ENCODE results near the gene SEC14L2.
A peak's percentile ranks its signal among the peaks of the same experiment; 100 is the strongest.

The SEC14L2 gene

GRCh38 chr22:30427871-30428270, 31.1 kb downstream of the SEC14L2 start:
- DNase-seq (ENCODE audit: low spot score) (no peak), ATAC-seq (ENCODE audit: low read depth) (no peak)
- peaks cover 21% of the 10 kb centered on the region for H3K36me3 ChIP-seq (ENCODE audit: low read depth)
- peaks cover 5% of the 10 kb centered on the region for H3K4me1 ChIP-seq (ENCODE audit: insufficient read depth, poor library complexity, severe bottlenecking)
- no peaks in the 10 kb centered on the region for H3K9me3 ChIP-seq (ENCODE audit: severe bottlenecking)
- no peak overlapping the region for H3K27ac ChIP-seq (ENCODE audit: poor library complexity, severe bottlenecking)
- no peaks in the 10 kb centered on the region for H3K27me3 ChIP-seq (ENCODE audit: insufficient read depth, poor library complexity, severe bottlenecking)
- H3K4me3 ChIP-seq (ENCODE audit: severe bottlenecking): no peak overlapping the region
- TF ChIP-seq CTCF (IDR thresholded peaks at IDR 0.05; ENCODE audit: poor library complexity, severe bottlenecking): no peak

- ATAC-seq (ENCODE audit: low read depth) (no peak), DNase-seq (ENCODE audit: low spot score) (no peak)
- Histone ChIP-seq H3K4me1 (ENCODE audit: insufficient read depth, poor library complexity, severe bottlenecking) (peaks cover 2% of the 10 kb centered on the region), H3K9me3 (ENCODE audit: severe bottlenecking) (no peaks in the 10 kb centered on the region), H3K4me3 (ENCODE audit: severe bottlenecking) (no peak overlapping the region), H3K36me3 (ENCODE audit: low read depth) (peaks cover 21% of the 10 kb centered on the region), H3K27me3 (ENCODE audit: insufficient read depth, poor library complexity, severe bottlenecking) (no peaks in the 10 kb centered on the region), H3K27ac (ENCODE audit: poor library complexity, severe bottlenecking) (no peak overlapping the region)
- no peak for TF ChIP-seq CTCF (IDR thresholded peaks at IDR 0.05; ENCODE audit: poor library complexity, severe bottlenecking)
Measured at GRCh38 chr22:30429887-30430286, 33.1 kb downstream of the SEC14L2 start.

- Histone ChIP-seq H3K27me3 (ENCODE audit: insufficient read depth, poor library complexity, severe bottlenecking) (no peaks in the 10 kb centered on the region), H3K4me1 (ENCODE audit: insufficient read depth, poor library complexity, severe bottlenecking) (no peaks in the 10 kb centered on the region), H3K4me3 (ENCODE audit: severe bottlenecking) (no peak overlapping the region), H3K9me3 (ENCODE audit: severe bottlenecking) (no peaks in the 10 kb centered on the region), H3K36me3 (ENCODE audit: low read depth) (peaks cover 21% of the 10 kb centered on the region), H3K27ac (ENCODE audit: poor library complexity, severe bottlenecking) (no peak overlapping the region)
- ATAC-seq (ENCODE audit: low read depth) (no peak), DNase-seq (ENCODE audit: low spot score) (no peak)
- peak; percentile 7 for TF ChIP-seq CTCF (IDR thresholded peaks at IDR 0.05; ENCODE audit: poor library complexity, severe bottlenecking)
Measured at GRCh38 chr22:30430933-30431332, 34.1 kb downstream of the SEC14L2 start.

GRCh38 chr22:30432096-30432495, 35.3 kb downstream of the SEC14L2 start:
- no peaks in the 10 kb centered on the region for H3K27me3 ChIP-seq (ENCODE audit: insufficient read depth, poor library complexity, severe bottlenecking)
- TF ChIP-seq CTCF (IDR thresholded peaks at IDR 0.05; ENCODE audit: poor library complexity, severe bottlenecking): no peak
- peaks cover 16% of the 10 kb centered on the region for H3K36me3 ChIP-seq (ENCODE audit: low read depth)
- H3K4me1 ChIP-seq (ENCODE audit: insufficient read depth, poor library complexity, severe bottlenecking): no peaks in the 10 kb centered on the region
- H3K4me3 ChIP-seq (ENCODE audit: severe bottlenecking): no peak overlapping the region
- no peak overlapping the region for H3K27ac ChIP-seq (ENCODE audit: poor library complexity, severe bottlenecking)
- no peak for DNase-seq (ENCODE audit: low spot score)
- no peak for ATAC-seq (ENCODE audit: low read depth)
- H3K9me3 ChIP-seq (ENCODE audit: severe bottlenecking): no peaks in the 10 kb centered on the region

- ATAC-seq (ENCODE audit: low read depth): no peak
- H3K36me3 ChIP-seq (ENCODE audit: low read depth): peaks cover 12% of the 10 kb centered on the region; the same call in 1 of the 2 replicates
Measured at GRCh38 chr22:30432520-30432919, 35.7 kb downstream of the SEC14L2 start.

More at GRCh38 chr22:30432520-30432919, 35.7 kb downstream of the SEC14L2 start:
- TF ChIP-seq CTCF (IDR thresholded peaks at IDR 0.05; ENCODE audit: poor library complexity, severe bottlenecking): no peak
- H3K9me3 ChIP-seq (ENCODE audit: severe bottlenecking): no peaks in the 10 kb centered on the region
- H3K4me1 ChIP-seq (ENCODE audit: insufficient read depth, poor library complexity, severe bottlenecking): no peaks in the 10 kb centered on the region
- H3K27ac ChIP-seq (ENCODE audit: poor library complexity, severe bottlenecking): no peak overlapping the region
- H3K27me3 ChIP-seq (ENCODE audit: insufficient read depth, poor library complexity, severe bottlenecking): no peaks in the 10 kb centered on the region
- DNase-seq (ENCODE audit: low spot score): no peak
- H3K4me3 ChIP-seq (ENCODE audit: severe bottlenecking): no peak overlapping the region
